Activated CD8-positive, alpha-beta memory T cell treated with anti-CD3 and anti-CD28 coated beads, Interleukin-2, amount 50 U/mL, for 4 hours (primary cell): ENCODE results near the gene ACTR5.
A peak's percentile ranks its signal among the peaks of the same experiment; 100 is the strongest.
"Not testable (repeated sequence)": the region's sequence is repeated elsewhere in the genome, so short reads cannot be mapped to it uniquely, and the experiment has no call there.

Experiments used
- DNase-seq: peaks from one replicate; pipeline ENCODE4 v3.0.0-alpha.2; 2020

ACTR5 gene

GRCh38 chr20:38805958-38806854 lies 57.9 kb downstream of the ACTR5 start:
- peak; percentile 55 for DNase-seq

GRCh38 chr20:38806855-38807655 lies 58.8 kb downstream of the ACTR5 start:
- peak; percentile 41 for DNase-seq

GRCh38 chr20:38809942-38810341 lies 61.7 kb downstream of the ACTR5 start:
- DNase-seq, result no peak

DNA sequence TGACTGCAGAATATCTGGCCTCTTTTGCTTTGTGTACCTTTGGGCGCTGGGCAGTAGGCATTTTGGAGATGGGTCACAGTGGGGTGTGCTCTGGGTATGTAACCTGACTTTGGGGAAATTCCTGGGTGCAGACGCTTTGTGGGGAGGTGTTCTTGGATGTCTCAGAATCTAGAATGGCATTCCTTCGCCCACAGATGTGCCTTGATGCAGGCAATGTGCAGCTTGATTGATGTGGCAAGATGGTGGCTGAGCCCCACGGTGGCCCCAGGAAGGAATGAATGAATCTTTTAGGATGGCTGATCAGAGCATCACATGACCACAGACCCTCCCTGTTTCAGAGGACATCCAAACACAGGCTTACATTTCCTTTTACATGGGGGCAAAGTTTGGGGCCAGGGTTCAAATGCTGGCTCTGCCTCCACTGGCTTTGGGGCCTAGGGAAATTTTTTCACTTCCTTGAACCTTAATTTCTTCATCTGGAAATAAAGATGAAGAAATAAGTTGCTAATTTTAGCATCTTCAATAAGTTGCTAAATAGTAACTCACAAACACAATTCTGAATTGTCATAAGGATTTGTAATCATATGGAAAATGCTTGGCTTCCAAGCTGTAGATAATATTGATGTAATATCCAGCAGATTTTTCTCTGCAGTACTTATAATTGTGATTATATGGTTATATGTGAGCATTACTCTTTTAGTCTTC lies 62.8 kb downstream of the ACTR5 start:
- no peak for DNase-seq

- no peak for DNase-seq
Observed at GRCh38 chr20:38811769-38812168, 63.5 kb downstream of the ACTR5 start.

DNA sequence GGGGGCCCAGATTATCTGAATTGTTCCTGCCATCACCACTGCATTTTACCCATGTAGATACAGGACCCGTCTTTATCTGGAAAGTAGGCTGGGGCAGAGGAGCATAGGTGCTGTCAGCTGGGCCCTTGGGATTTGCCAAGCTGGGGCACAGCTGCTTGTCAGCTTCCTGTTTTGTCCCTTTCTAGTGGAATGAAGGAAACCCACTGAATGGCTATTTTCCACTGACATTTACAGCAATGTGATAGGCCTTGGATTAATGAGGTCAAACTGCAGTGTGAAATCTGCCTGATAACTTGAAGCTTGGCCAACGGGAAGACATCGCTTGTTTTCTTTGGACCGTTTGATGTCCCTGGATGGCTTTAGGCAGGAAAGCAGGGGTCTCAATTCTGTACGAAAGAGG lies 63.9 kb downstream of the ACTR5 start:
- no peak for DNase-seq

- no peak for DNase-seq
Observed at GRCh38 chr20:38812709-38813573, 64.7 kb downstream of the ACTR5 start.

DNA sequence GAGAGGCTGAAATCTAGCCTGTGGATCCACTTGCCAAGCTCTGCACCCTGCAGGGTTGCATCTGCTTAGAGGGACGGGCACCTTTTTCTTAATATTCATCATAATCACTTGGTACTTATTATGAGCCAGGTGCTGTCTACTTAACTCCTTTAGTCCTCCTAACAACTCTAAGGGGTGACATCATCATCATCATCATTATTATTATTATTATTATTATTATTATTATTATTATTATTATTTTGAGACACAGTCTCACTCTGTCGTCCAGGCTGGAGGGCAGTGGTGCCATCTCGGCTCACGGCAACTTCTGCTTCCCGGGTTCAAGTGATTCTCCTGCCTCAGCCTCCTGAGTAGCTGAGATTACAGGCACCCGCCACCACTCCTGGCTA lies 65.3 kb downstream of the ACTR5 start:
- not testable (repeated sequence) for DNase-seq

GRCh38 chr20:38815446-38815845 lies 67.2 kb downstream of the ACTR5 start:
- DNase-seq, result no peak

GRCh38 chr20:38818113-38819065 lies 70.1 kb downstream of the ACTR5 start:
- DNase-seq, result no peak
